Suprapubic skin (tissue), 4 donors: ENCODE data around the gene SEMA4G.

Source experiments
- EP300 ChIP-seq: sonication (generic); formaldehyde crosslinking; IDR thresholded peaks from one replicate; pipeline ENCODE4 v1.6.1; 2017; ENCODE audit warnings: antibody characterized with exemption
- POLR2A ChIP-seq, 2 donors: fragments of 450-650 bp; IDR thresholded peaks; one replicate each; pipeline ENCODE4 v1.6.1; 2017; ENCODE audit warnings: antibody characterized with exemption in 2 of 2, mild to moderate bottlenecking in 2 of 2, moderate library complexity in 2 of 2
- POLR2AphosphoS5 ChIP-seq, 3 donors: sonication (generic); formaldehyde crosslinking; IDR thresholded peaks; one replicate each; pipeline ENCODE4 v1.6.1; 2017; ENCODE audit warnings: antibody characterized with exemption in 3 of 3
- TF ChIP-seq, protein P1 (sequence below), 2 donors: fragments of 200-600 bp in 1 of 2; fragments of 450-650 bp in 1 of 2; sonication (generic) in 1 of 2; IDR thresholded peaks; one replicate each; pipeline ENCODE4 v1.5.1; 2016 to 2019; ENCODE audit warnings: antibody characterized with exemption in 2 of 2, mild to moderate bottlenecking in 1 of 2, moderate library complexity in 1 of 2

DNA sequence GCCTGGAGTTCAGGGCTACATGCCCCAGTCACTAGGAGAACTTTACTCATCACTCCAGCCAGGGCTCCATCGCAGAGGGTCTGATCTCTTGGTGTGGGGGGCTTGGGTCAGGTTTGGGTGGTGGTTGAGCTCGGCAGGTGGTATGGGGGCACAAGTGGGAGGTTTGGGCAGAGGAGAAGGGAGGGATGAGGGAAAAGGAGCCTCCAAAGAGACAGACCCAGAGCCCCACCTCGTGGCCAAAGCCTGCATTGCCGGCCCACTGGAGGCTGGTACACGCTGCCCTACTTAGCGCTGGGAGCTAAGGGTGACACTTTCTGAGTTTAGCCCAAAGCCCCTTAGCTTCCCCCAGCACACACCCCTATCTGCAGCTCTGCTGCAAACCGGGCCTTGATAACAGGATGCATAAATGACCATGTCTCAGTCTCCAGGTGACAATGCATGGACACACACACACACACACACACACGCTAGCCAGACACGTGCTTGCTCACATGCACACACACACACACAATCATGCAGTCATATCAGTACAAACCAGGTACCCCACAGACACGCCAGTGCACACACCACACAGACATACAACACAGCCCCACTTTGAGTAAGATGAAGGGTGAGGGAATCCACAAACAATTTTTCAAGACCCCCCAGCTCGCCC, 45.1 kb downstream of the SEMA4G start:
- TF ChIP-seq, protein P1, sequence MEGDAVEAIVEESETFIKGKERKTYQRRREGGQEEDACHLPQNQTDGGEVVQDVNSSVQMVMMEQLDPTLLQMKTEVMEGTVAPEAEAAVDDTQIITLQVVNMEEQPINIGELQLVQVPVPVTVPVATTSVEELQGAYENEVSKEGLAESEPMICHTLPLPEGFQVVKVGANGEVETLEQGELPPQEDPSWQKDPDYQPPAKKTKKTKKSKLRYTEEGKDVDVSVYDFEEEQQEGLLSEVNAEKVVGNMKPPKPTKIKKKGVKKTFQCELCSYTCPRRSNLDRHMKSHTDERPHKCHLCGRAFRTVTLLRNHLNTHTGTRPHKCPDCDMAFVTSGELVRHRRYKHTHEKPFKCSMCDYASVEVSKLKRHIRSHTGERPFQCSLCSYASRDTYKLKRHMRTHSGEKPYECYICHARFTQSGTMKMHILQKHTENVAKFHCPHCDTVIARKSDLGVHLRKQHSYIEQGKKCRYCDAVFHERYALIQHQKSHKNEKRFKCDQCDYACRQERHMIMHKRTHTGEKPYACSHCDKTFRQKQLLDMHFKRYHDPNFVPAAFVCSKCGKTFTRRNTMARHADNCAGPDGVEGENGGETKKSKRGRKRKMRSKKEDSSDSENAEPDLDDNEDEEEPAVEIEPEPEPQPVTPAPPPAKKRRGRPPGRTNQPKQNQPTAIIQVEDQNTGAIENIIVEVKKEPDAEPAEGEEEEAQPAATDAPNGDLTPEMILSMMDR (IDR thresholded peaks at IDR 0.05) = peak; percentile 88 to 91
- TF ChIP-seq POLR2A (IDR thresholded peaks at IDR 0.05) (no peak), POLR2AphosphoS5 (IDR thresholded peaks at IDR 0.05) (no peak), EP300 (no peak)
